K562 (cell line): ENCODE results near the gene C8A.

Source experiments
- BCOR ChIP-seq: fragments of 450-650 bp; IDR thresholded peaks from 2 replicates; pipeline ENCODE4 v1.6.1; 2016
- CEBPB ChIP-seq: fragments of 450-650 bp; IDR thresholded peaks from 2 replicates; pipeline ENCODE4 v1.6.1; 2016; ENCODE audit warnings: missing genetic modification characterization, missing compliant biosample characterization
- CHD2 ChIP-seq: IDR thresholded peaks from 2 replicates; pipeline ENCODE4 v1.6.1; 2011; ENCODE audit warnings: low read depth, low read length
- E2F3 ChIP-seq: fragments of 250-450 bp; sonication (Bioruptor Pico); IDR thresholded peaks from 2 replicates; pipeline ENCODE4 v1.4.0; 2020; ENCODE audit warnings: mild to moderate bottlenecking
- EZH2 ChIP-seq: IDR thresholded peaks from 2 replicates; pipeline ENCODE4 v1.6.1; 2012; ENCODE audit warnings: low read depth, mild to moderate bottlenecking, inconsistent platforms, low read length, borderline replicate concordance
- NFATC3 ChIP-seq: fragments of 450-650 bp; IDR thresholded peaks from 2 replicates; pipeline ENCODE4 v1.6.1; 2017; ENCODE audit warnings: mild to moderate bottlenecking
- NR1H2 ChIP-seq: sonication (generic); formaldehyde crosslinking; IDR thresholded peaks from 2 replicates; pipeline ENCODE4 v1.4.0; 2020; ENCODE audit warnings: mild to moderate bottlenecking, missing genetic modification reagents
- NRF1 ChIP-seq, 2 experiments: fragments of 450-650 bp; IDR thresholded peaks in 1 of 2; conservative IDR thresholded peaks in 1 of 2; 2 replicates each; pipeline ENCODE4 v1.6.1; 2014; ENCODE audit warnings: mild to moderate bottlenecking in 2 of 2
- RCOR1 ChIP-seq, 2 experiments: IDR thresholded peaks; 2 replicates each; pipeline ENCODE4 v1.6.1; 2012; ENCODE audit warnings: low read depth in 2 of 2, low read length in 2 of 2, borderline replicate concordance in 1 of 2, improper control_type of control experiment in 1 of 2
- ZNF23 ChIP-seq: fragments of 250-450 bp; sonication (Bioruptor Pico); IDR thresholded peaks from 2 replicates; pipeline ENCODE4 v1.4.0; 2020; ENCODE audit warnings: mild to moderate bottlenecking
- TF ChIP-seq, protein P1 (sequence below), 3 experiments: IDR thresholded peaks in 2 of 3; conservative IDR thresholded peaks in 1 of 3; 2 replicates each; pipeline ENCODE4 v1.5.1; 2011 to 2012; ENCODE audit warnings: low read length in 3 of 3, mild to moderate bottlenecking in 3 of 3, control low read depth in 2 of 3, improper control_type of control experiment in 1 of 3, inconsistent platforms in 1 of 3, low read depth in 1 of 3, mixed read lengths in 1 of 3, moderate library complexity in 1 of 3; ENCODE audit not compliant: insufficient read depth in 2 of 3
- TF ChIP-seq, protein P2 (sequence below): sonication (generic); formaldehyde crosslinking; IDR thresholded peaks from 2 replicates; pipeline ENCODE4 v1.8.0; 2023; ENCODE audit warnings: mild to moderate bottlenecking, missing genetic modification reagents
- TF ChIP-seq, protein P3 (sequence below): sonication (generic); formaldehyde crosslinking; IDR thresholded peaks from 2 replicates; pipeline ENCODE4 v1.8.1; 2023; ENCODE audit warnings: mild to moderate bottlenecking, missing genetic modification reagents

DNA sequence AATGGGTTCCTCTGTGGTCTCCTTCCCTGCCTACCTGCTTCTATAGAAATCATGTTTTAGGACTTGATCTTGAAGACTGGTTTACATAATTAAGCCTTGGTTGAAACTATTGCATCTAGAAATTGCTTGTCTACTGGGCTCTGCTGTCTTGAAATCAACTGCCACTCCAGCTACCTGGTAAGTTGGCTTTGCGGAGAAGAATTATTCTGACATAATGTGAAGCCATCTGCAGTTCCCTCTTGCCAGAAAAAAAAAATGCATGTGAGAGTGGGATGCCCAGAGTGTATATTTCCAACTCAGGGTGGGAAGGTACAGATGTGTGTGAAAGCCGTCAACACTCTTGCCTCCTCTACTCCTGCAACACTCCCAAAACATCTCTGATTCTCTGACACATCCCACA, 84.0 kb downstream of the C8A start:
- TF ChIP-seq, protein P1, sequence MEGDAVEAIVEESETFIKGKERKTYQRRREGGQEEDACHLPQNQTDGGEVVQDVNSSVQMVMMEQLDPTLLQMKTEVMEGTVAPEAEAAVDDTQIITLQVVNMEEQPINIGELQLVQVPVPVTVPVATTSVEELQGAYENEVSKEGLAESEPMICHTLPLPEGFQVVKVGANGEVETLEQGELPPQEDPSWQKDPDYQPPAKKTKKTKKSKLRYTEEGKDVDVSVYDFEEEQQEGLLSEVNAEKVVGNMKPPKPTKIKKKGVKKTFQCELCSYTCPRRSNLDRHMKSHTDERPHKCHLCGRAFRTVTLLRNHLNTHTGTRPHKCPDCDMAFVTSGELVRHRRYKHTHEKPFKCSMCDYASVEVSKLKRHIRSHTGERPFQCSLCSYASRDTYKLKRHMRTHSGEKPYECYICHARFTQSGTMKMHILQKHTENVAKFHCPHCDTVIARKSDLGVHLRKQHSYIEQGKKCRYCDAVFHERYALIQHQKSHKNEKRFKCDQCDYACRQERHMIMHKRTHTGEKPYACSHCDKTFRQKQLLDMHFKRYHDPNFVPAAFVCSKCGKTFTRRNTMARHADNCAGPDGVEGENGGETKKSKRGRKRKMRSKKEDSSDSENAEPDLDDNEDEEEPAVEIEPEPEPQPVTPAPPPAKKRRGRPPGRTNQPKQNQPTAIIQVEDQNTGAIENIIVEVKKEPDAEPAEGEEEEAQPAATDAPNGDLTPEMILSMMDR (IDR thresholded peaks at IDR 0.05 in 2 of 3, conservative IDR thresholded peaks at IDR 0.05 in 1 of 3; ENCODE audit: insufficient read depth in 2 of 3, low read depth in 1 of 3, low read length in 3 of 3): no peak
- TF ChIP-seq NRF1 (conservative IDR thresholded peaks at IDR 0.05 in 1 of 2, IDR thresholded peaks at IDR 0.05 in 1 of 2): no peak
- no peak for TF ChIP-seq EZH2
- TF ChIP-seq CHD2: no peak
- no peak for TF ChIP-seq NFATC3
- no peak for TF ChIP-seq E2F3 (CRISPR knock-in tag)
- TF ChIP-seq ZNF23 (CRISPR knock-in tag): no peak
- TF ChIP-seq, protein P2, sequence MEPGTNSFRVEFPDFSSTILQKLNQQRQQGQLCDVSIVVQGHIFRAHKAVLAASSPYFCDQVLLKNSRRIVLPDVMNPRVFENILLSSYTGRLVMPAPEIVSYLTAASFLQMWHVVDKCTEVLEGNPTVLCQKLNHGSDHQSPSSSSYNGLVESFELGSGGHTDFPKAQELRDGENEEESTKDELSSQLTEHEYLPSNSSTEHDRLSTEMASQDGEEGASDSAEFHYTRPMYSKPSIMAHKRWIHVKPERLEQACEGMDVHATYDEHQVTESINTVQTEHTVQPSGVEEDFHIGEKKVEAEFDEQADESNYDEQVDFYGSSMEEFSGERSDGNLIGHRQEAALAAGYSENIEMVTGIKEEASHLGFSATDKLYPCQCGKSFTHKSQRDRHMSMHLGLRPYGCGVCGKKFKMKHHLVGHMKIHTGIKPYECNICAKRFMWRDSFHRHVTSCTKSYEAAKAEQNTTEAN (CRISPR knock-in tag): no peak
- no peak for TF ChIP-seq RCOR1 (IDR thresholded peaks at IDR 0.05; ENCODE audit: borderline replicate concordance in 1 of 2, low read depth in 2 of 2, low read length in 2 of 2)
- no peak for TF ChIP-seq CEBPB (tag)
- no peak for TF ChIP-seq NR1H2 (CRISPR knock-in tag)
- TF ChIP-seq BCOR: no peak
- TF ChIP-seq, protein P3, sequence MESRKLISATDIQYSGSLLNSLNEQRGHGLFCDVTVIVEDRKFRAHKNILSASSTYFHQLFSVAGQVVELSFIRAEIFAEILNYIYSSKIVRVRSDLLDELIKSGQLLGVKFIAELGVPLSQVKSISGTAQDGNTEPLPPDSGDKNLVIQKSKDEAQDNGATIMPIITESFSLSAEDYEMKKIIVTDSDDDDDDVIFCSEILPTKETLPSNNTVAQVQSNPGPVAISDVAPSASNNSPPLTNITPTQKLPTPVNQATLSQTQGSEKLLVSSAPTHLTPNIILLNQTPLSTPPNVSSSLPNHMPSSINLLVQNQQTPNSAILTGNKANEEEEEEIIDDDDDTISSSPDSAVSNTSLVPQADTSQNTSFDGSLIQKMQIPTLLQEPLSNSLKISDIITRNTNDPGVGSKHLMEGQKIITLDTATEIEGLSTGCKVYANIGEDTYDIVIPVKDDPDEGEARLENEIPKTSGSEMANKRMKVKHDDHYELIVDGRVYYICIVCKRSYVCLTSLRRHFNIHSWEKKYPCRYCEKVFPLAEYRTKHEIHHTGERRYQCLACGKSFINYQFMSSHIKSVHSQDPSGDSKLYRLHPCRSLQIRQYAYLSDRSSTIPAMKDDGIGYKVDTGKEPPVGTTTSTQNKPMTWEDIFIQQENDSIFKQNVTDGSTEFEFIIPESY (CRISPR knock-in tag): no peak
